ENCODE results near the gene C9orf72.

The C9orf72 gene

DNA sequence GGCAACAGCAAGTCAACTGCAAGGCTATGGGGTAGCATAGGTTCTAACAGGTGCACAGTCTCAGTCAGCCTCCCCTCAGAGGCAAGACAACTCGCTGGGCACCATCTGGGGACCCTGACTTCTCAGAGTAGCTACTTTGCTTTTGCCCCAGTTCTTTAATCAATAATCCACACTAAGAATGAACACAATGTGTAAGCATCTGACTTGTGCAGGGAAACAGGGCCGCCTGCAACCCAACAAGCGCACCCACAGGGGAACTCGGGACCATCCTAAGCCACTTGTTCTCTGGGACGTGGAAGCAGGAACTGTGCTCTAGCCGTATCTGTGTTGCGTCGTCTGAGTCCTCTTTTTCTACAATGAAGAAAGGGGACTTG, 45.6 kb downstream of the C9orf72 start:
- Histone ChIP-seq H3K36me3 (no peaks in the 10 kb centered on the region), H3K27ac (no peak overlapping the region), H3K27me3 (ENCODE audit: insufficient read depth, low read depth, severe bottlenecking) (no peaks in the 10 kb centered on the region), H3K4me3 (ENCODE audit: low read depth, low read length) (no peak overlapping the region), H3K9me3 (ENCODE audit: severe bottlenecking) (no peaks in the 10 kb centered on the region)
- DNase-seq: no peak
- TF ChIP-seq, protein P1, sequence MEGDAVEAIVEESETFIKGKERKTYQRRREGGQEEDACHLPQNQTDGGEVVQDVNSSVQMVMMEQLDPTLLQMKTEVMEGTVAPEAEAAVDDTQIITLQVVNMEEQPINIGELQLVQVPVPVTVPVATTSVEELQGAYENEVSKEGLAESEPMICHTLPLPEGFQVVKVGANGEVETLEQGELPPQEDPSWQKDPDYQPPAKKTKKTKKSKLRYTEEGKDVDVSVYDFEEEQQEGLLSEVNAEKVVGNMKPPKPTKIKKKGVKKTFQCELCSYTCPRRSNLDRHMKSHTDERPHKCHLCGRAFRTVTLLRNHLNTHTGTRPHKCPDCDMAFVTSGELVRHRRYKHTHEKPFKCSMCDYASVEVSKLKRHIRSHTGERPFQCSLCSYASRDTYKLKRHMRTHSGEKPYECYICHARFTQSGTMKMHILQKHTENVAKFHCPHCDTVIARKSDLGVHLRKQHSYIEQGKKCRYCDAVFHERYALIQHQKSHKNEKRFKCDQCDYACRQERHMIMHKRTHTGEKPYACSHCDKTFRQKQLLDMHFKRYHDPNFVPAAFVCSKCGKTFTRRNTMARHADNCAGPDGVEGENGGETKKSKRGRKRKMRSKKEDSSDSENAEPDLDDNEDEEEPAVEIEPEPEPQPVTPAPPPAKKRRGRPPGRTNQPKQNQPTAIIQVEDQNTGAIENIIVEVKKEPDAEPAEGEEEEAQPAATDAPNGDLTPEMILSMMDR (IDR thresholded peaks at IDR 0.05; ENCODE audit: low read depth, low read length): no peak

DNA sequence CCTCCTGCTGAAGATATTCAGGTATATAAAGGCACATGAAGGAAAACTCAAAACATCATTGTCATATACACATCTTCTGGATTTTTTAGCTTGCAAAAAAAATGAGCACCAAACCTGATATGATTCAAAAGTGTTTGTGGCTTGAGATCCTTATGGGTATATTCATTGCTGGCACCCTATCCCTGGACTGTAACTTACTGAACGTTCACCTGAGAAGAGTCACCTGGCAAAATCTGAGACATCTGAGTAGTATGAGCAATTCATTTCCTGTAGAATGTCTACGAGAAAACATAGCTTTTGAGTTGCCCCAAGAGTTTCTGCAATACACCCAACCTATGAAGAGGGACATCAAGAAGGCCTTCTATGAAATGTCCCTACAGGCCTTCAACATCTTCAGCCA, 49.0 kb downstream of the C9orf72 start, which contains the start of gene IFNK:
TSS of gene IFNK (plus strand) at position 55 of the 400 bp plus-strand sequence. CDS start at position 102, 47 bp downstream.
- TF ChIP-seq, protein P1 (IDR thresholded peaks at IDR 0.05; ENCODE audit: low read depth, low read length): no peak
- H3K4me3 ChIP-seq (ENCODE audit: low read depth, low read length): no peak within 1 kb of the TSS
- H3K36me3 ChIP-seq: no peaks in the 10 kb centered on the region
- no peaks in the 10 kb centered on the region for H3K27me3 ChIP-seq (ENCODE audit: insufficient read depth, low read depth, severe bottlenecking)
- no peak for DNase-seq
- no peaks in the 10 kb centered on the region for H3K9me3 ChIP-seq (ENCODE audit: severe bottlenecking)
- no peak within 1 kb of the TSS for H3K27ac ChIP-seq

DNA sequence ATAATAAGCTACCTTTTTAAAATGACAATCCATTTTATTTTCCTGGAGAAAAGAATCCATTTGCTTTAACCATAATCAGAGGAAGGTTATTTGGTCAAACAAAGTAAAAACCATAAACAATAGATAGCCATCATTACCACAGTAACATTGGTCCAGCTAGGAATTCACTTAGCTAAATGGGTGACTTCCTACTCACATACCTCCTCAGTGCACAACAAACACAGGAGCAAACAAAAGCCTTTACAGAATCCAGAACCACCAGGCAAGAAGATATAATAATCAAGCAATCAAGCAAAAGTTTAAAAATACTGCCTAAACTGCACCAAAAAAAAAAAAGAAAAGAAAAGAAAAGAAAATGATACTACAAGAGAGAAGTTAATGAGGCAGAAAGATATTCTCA, 50.1 kb downstream of the C9orf72 start:
- Histone ChIP-seq H3K36me3 (no peaks in the 10 kb centered on the region), H3K27me3 (ENCODE audit: insufficient read depth, low read depth, severe bottlenecking) (no peaks in the 10 kb centered on the region), H3K9me3 (ENCODE audit: severe bottlenecking) (no peaks in the 10 kb centered on the region), H3K27ac (no peak overlapping the region), H3K4me3 (ENCODE audit: low read depth, low read length) (no peak overlapping the region)
- no peak for DNase-seq
- TF ChIP-seq, protein P1 (IDR thresholded peaks at IDR 0.05; ENCODE audit: low read depth, low read length): no peak

DNA sequence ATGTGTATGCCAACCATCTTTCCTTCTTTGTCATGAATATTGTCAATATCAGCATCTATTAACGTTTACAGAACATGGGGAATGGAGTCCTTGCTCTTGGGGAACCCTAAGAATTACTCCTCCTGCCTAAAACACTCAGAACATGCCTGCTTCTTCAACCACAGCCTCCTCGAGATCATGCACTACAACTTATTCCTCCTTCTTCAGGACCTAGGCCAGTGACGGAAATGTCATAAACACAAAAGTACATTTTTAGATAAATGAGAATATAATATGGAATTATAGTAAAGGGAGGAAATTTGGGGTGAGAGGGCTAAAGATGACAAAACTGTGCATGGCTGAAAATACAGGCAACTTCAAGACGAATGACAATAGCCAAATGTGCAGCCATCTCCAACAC, 52.3 kb downstream of the C9orf72 start:
- no peak for DNase-seq
- Histone ChIP-seq H3K27me3 (ENCODE audit: insufficient read depth, low read depth, severe bottlenecking) (no peaks in the 10 kb centered on the region), H3K9me3 (ENCODE audit: severe bottlenecking) (no peaks in the 10 kb centered on the region), H3K36me3 (no peaks in the 10 kb centered on the region), H3K4me3 (ENCODE audit: low read depth, low read length) (no peak overlapping the region), H3K27ac (no peak overlapping the region)
- TF ChIP-seq, protein P1 (IDR thresholded peaks at IDR 0.05; ENCODE audit: low read depth, low read length): no peak

DNA sequence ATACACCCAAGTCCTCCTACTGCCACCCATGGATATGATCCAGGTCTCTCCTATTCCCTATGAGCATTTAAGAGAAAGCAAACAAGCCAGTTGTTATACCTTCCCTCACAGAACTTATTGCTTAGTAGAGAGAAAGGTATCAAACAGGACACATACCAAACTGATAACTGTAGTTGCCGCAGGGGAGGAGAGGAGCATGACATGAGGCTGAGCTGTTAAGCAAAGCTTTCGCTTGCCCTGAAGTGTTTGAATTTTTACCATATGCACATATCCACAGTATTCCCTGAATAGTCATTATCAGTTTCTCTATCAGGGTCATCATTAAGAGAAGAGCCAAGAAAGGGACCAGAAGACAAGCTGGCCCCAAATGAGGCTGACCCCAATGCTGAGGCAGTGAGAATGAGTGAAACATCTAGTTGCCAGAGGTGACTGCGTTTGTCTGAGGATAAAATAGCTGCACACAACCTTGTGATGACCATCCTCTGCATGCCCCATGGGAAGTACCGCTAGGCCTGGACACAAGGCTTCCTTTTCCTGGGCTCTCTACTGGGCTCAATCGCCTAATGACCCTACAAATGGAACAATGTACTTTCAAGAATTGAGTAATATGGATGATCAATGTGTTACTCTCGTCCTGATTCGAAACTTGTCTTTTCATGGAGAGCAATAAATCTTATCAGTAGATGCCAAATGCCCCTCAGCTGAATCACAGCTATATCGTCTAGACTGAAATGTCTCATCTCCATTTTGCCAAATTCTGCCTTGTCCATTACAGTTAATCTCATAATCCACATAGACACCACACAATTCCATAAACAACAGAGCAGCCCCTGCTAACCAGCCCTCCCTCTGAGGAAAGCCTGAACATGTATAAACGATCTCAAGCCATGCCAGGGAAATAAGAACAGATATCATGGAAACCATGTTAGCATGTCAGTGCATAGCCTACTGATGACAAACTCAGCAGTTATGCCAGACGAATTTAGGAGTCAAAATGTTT, 53.5 kb downstream of the C9orf72 start:
- Histone ChIP-seq H3K27me3 (ENCODE audit: insufficient read depth, low read depth, severe bottlenecking) (no peaks in the 10 kb centered on the region), H3K4me3 (ENCODE audit: low read depth, low read length) (no peak overlapping the region), H3K36me3 (no peaks in the 10 kb centered on the region), H3K27ac (no peak overlapping the region), H3K9me3 (ENCODE audit: severe bottlenecking) (no peaks in the 10 kb centered on the region)
- TF ChIP-seq, protein P1 (IDR thresholded peaks at IDR 0.05; ENCODE audit: low read depth, low read length): no peak
- no peak for DNase-seq
